H1 (cell line): Measurements from ENCODE around the gene SOD2.

Source experiments
- BCL11A ChIP-seq, 2 experiments: IDR thresholded peaks; one replicate each; pipeline ENCODE4 v1.6.1; 2011; ENCODE audit warnings: low read depth in 2 of 2, low read length in 2 of 2, mild to moderate bottlenecking in 2 of 2
- BRCA1 ChIP-seq: IDR thresholded peaks from 2 replicates; pipeline ENCODE4 v1.6.1; 2012; ENCODE audit warnings: low read depth, low read length, improper control_type of control experiment
- CTCF ChIP-seq, 3 experiments: IDR thresholded peaks; 1 replicate in 2 of 3; 2 replicates in 1 of 3; pipeline versions ENCODE4 v1.5.1 to v1.6.1; 2011; ENCODE audit warnings: low read length in 3 of 3, mild to moderate bottlenecking in 3 of 3, inconsistent platforms in 2 of 3, low read depth in 1 of 3, moderate library complexity in 1 of 3; ENCODE audit not compliant: insufficient read depth in 1 of 3; ENCODE audit errors: control extremely low read depth in 1 of 3
- EZH2 ChIP-seq: fragments of 200-600 bp; sonication (generic); IDR thresholded peaks from 2 replicates; pipeline ENCODE4 v1.7.1; 2012; ENCODE audit warnings: low read depth, mild to moderate bottlenecking, moderate library complexity, low read length, inconsistent platforms; ENCODE audit not compliant: severe bottlenecking
- GTF2F1 ChIP-seq: IDR thresholded peaks from 2 replicates; pipeline ENCODE4 v1.6.1; 2012; ENCODE audit warnings: low read depth, low read length, improper control_type of control experiment, borderline replicate concordance
- HDAC2 ChIP-seq, 2 experiments: fragments of 300-600 bp in 1 of 2; sonication (generic) in 1 of 2; IDR thresholded peaks; 2 replicates each; pipeline ENCODE4 v1.6.1; 2011 to 2012; ENCODE audit warnings: low read depth in 2 of 2, low read length in 2 of 2, mild to moderate bottlenecking in 2 of 2, moderate library complexity in 2 of 2, borderline replicate concordance in 1 of 2, inconsistent platforms in 1 of 2
- JUN ChIP-seq: IDR thresholded peaks from 2 replicates; pipeline ENCODE4 v1.6.1; 2011; ENCODE audit warnings: low read depth, mild to moderate bottlenecking, improper control_type of control experiment, low read length
- POLR2A ChIP-seq, 2 experiments: IDR thresholded peaks; 1 replicate in 1 of 2; 2 replicates in 1 of 2; pipeline ENCODE4 v1.6.1; 2011; ENCODE audit warnings: low read depth in 2 of 2, low read length in 2 of 2, mild to moderate bottlenecking in 2 of 2; ENCODE audit errors: control extremely low read depth in 1 of 2
- SIN3A ChIP-seq, 2 experiments: IDR thresholded peaks in 1 of 2; conservative IDR thresholded peaks in 1 of 2; 2 replicates each; pipeline ENCODE4 v1.6.1; 2011 to 2012; ENCODE audit warnings: low read length in 2 of 2, improper control_type of control experiment in 1 of 2, low read depth in 1 of 2, mild to moderate bottlenecking in 1 of 2
- SP2 ChIP-seq: IDR thresholded peaks from 2 replicates; pipeline ENCODE4 v1.6.1; 2012; ENCODE audit warnings: mild to moderate bottlenecking, low read length, inconsistent platforms
- SRF ChIP-seq: IDR thresholded peaks from 2 replicates; pipeline ENCODE4 v1.6.1; 2011; ENCODE audit warnings: mild to moderate bottlenecking, low read depth, low read length, moderate library complexity
- TAF1 ChIP-seq: IDR thresholded peaks from 2 replicates; pipeline ENCODE4 v1.6.1; 2011; ENCODE audit warnings: mild to moderate bottlenecking, low read depth, low read length
- TEAD4 ChIP-seq: IDR thresholded peaks from 2 replicates; pipeline ENCODE4 v1.6.1; 2012; ENCODE audit warnings: low read depth, low read length, inconsistent platforms, mixed read lengths
- TF ChIP-seq, protein P1 (sequence below): IDR thresholded peaks from 2 replicates; pipeline ENCODE4 v1.6.1; 2012; ENCODE audit warnings: low read length, inconsistent platforms

DNA sequence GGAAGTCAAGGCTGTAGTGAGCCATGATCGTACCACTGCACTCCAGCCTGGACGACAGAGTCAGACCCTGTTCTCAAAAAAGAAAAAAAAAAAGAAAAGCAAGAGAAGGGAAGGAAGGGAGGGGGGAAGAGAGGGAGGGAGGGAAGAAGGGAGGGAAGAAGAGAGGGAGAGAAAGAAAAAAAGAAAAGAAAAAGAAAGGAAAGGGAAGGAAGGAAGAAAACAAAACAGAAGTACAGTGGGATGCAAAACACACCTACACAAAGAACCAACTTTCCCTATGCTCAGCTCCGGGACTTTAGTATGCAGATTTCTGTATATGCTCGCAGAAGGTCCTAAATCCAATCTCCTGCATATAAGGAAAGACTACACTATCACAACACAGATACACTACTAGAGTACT lies 31.7 kb upstream of the SOD2 start:
- no peak for TF ChIP-seq GTF2F1
- TF ChIP-seq EZH2, result no peak
- no peak for TF ChIP-seq SRF
- TF ChIP-seq SP2, result no peak
- TF ChIP-seq CTCF (IDR thresholded peaks at IDR 0.05; ENCODE audit: control extremely low read depth in 1 of 3, insufficient read depth in 1 of 3, low read depth in 1 of 3, low read length in 3 of 3), result no peak
- TF ChIP-seq POLR2A (IDR thresholded peaks at IDR 0.05; ENCODE audit: control extremely low read depth in 1 of 2, low read depth in 2 of 2, low read length in 2 of 2), result no peak
- TF ChIP-seq, protein P1, sequence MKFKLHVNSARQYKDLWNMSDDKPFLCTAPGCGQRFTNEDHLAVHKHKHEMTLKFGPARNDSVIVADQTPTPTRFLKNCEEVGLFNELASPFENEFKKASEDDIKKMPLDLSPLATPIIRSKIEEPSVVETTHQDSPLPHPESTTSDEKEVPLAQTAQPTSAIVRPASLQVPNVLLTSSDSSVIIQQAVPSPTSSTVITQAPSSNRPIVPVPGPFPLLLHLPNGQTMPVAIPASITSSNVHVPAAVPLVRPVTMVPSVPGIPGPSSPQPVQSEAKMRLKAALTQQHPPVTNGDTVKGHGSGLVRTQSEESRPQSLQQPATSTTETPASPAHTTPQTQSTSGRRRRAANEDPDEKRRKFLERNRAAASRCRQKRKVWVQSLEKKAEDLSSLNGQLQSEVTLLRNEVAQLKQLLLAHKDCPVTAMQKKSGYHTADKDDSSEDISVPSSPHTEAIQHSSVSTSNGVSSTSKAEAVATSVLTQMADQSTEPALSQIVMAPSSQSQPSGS, result no peak
- no peak for TF ChIP-seq TAF1
- no peak for TF ChIP-seq SIN3A (conservative IDR thresholded peaks at IDR 0.05 in 1 of 2, IDR thresholded peaks at IDR 0.05 in 1 of 2; ENCODE audit: low read depth in 1 of 2, low read length in 2 of 2)
- no peak for TF ChIP-seq TEAD4
- TF ChIP-seq BRCA1, result no peak
- no peak for TF ChIP-seq BCL11A (IDR thresholded peaks at IDR 0.05; ENCODE audit: low read depth in 2 of 2, low read length in 2 of 2)
- no peak for TF ChIP-seq HDAC2 (IDR thresholded peaks at IDR 0.05; ENCODE audit: borderline replicate concordance in 1 of 2, low read depth in 2 of 2, low read length in 2 of 2)
- TF ChIP-seq JUN, result no peak
